Upper lobe of left lung (tissue), 6 donors: ENCODE measurements around the gene PTPRH. TPM values are rescaled to one million over a fixed set of nuclear protein-coding genes. Genes with fewer than 3 reads are reported as not detected.
A peak's percentile ranks its signal among the peaks of the same experiment; 100 is the strongest.

Experiments
- ATAC-seq, 2 donors: fragments of 200-7000 bp; cut with Tn5 transposase; one replicate each; pipeline ENCODE4 v1.9.1; 2022; ENCODE audit warnings: mild to moderate bottlenecking in 2 of 2, moderate library complexity in 2 of 2; ENCODE audit not compliant: low FRiP score in 2 of 2
- DNase-seq, 2 donors: peaks; one replicate each; pipeline ENCODE4 v3.0.0-alpha.2; 2019 to 2020
- H3K27ac ChIP-seq, 4 donors: fragments of 200-600 bp; sonication (generic); one replicate each; pipeline ENCODE4 v1.5.1; 2016 to 2019
- H3K27me3 ChIP-seq, 4 donors: fragments of 200-600 bp; sonication (generic); one replicate each; pipeline ENCODE4 v1.5.1; 2017 to 2019
- H3K36me3 ChIP-seq, 4 donors: fragments of 200-600 bp; sonication (generic); one replicate each; pipeline ENCODE4 v1.5.1; 2016 to 2019
- H3K4me1 ChIP-seq, 4 donors: fragments of 200-600 bp; sonication (generic); one replicate each; pipeline ENCODE4 v1.5.1; 2018 to 2019
- H3K4me3 ChIP-seq, 4 donors: fragments of 200-600 bp; sonication (generic); one replicate each; pipeline ENCODE4 v1.5.1; 2017 to 2019; ENCODE audit warnings: mild to moderate bottlenecking in 2 of 4, moderate library complexity in 1 of 4
- H3K9me3 ChIP-seq, 4 donors: fragments of 200-600 bp; sonication (generic); one replicate each; pipeline ENCODE4 v1.5.1; 2018 to 2019
- EP300 ChIP-seq, 4 donors: sonication (generic); formaldehyde crosslinking; IDR thresholded peaks; one replicate each; pipeline ENCODE4 v1.5.1; 2017; ENCODE audit warnings: antibody characterized with exemption in 4 of 4, control low read depth in 2 of 4
- POLR2A ChIP-seq, 4 donors: fragments of 450-650 bp; IDR thresholded peaks; one replicate each; pipeline ENCODE4 v1.5.1; 2016 to 2017; ENCODE audit warnings: antibody characterized with exemption in 4 of 4, mild to moderate bottlenecking in 2 of 4
- POLR2AphosphoS5 ChIP-seq, 2 donors: sonication (generic); formaldehyde crosslinking; IDR thresholded peaks; one replicate each; pipeline ENCODE4 v1.5.1; 2017; ENCODE audit warnings: antibody characterized with exemption in 2 of 2
- WGBS, 2 donors: methylation state at CpG; one replicate each; pipeline ENCODE4 v1.1.5; 2017 to 2018; 5-methylcytosine and 5-hydroxymethylcytosine counted together
- total RNA-seq, 6 donors: library from RNA; depleted of rRNA in 4 of 6; stranded (reverse); fragments of >200 nt in 4 of 6; gene quantifications; one replicate each; pipeline versions ENCODE4 v1.1.0 to v1.2.1, GENCODE V29; 2016 to 2021
- TF ChIP-seq, protein P1 (sequence below), 6 experiments: fragments of 450-650 bp in 4 of 6; fragments of 200-600 bp in 2 of 6; sonication (generic) in 2 of 6; IDR thresholded peaks; one replicate each; pipeline ENCODE4 v1.5.1; 2016 to 2019; ENCODE audit warnings: antibody characterized with exemption in 6 of 6
- donor health status: DM: no; HTN: no; CAD: no; lungs with moderate emphysema.
- donor health status: DM: no; HTN: yes; CAD: no; lungs with severe emphysema.

The PTPRH gene
- total RNA-seq, 6 donors from 2014 or later: 0.30 to 3.1 (median 0.67) TPM; not detected in 1

DNA sequence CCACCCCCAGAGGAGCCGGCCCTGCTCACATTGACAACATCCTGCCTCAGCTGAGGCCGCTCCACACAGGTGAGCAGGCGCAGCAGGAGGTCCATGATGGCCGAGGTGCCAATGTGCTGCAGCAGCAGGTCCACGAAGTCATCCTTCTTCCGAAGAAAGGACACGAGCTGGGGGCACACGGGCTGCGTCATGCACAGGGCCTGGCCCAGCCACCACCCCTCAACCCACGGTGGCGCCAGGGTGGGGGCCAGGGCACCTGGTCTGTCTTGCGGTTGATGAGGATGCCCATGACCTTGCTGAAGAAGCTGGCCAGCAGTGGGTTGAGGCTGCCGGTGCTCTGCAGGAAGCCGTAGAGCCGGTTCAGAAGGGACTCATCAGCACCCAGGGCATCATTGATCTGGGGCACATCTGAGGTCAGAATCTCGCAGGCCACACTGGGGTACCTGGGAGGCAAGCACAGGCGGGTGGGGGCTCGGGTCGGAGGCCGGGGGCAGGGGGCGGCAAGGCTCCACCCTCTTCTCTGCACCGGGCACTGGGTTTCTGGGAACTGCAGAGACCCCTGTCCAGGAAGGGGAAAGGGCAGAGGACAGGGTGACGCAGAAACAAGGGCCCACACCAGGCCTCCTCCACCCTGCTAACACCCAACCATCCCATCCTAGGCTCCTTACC lies 36.1 kb upstream of the PTPRH start:
- Histone ChIP-seq H3K4me1 (peaks cover 0 to 33% (median 15%) of the 10 kb centered on the region in 4 donors), H3K27me3 (no peaks in the 10 kb centered on the region), H3K36me3 (peaks cover 27 to 69% (median 67%) of the 10 kb centered on the region in 4 donors), H3K27ac (no peak overlapping the region), H3K4me3 (no peak overlapping the region), H3K9me3 (no peaks in the 10 kb centered on the region)
- DNase-seq (peak in 1 of 2 donors; percentile 59), ATAC-seq (no peak)
- 88 to 95% methylated on average over 3 to 12 of the region's 23 CpGs for WGBS, 2 donors
- TF ChIP-seq EP300 (IDR thresholded peaks at IDR 0.05): no peak
- TF ChIP-seq, protein P1, sequence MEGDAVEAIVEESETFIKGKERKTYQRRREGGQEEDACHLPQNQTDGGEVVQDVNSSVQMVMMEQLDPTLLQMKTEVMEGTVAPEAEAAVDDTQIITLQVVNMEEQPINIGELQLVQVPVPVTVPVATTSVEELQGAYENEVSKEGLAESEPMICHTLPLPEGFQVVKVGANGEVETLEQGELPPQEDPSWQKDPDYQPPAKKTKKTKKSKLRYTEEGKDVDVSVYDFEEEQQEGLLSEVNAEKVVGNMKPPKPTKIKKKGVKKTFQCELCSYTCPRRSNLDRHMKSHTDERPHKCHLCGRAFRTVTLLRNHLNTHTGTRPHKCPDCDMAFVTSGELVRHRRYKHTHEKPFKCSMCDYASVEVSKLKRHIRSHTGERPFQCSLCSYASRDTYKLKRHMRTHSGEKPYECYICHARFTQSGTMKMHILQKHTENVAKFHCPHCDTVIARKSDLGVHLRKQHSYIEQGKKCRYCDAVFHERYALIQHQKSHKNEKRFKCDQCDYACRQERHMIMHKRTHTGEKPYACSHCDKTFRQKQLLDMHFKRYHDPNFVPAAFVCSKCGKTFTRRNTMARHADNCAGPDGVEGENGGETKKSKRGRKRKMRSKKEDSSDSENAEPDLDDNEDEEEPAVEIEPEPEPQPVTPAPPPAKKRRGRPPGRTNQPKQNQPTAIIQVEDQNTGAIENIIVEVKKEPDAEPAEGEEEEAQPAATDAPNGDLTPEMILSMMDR (IDR thresholded peaks at IDR 0.05): no peak
- no peak for TF ChIP-seq POLR2AphosphoS5 (IDR thresholded peaks at IDR 0.05)
- TF ChIP-seq POLR2A (IDR thresholded peaks at IDR 0.05): no peak

DNA sequence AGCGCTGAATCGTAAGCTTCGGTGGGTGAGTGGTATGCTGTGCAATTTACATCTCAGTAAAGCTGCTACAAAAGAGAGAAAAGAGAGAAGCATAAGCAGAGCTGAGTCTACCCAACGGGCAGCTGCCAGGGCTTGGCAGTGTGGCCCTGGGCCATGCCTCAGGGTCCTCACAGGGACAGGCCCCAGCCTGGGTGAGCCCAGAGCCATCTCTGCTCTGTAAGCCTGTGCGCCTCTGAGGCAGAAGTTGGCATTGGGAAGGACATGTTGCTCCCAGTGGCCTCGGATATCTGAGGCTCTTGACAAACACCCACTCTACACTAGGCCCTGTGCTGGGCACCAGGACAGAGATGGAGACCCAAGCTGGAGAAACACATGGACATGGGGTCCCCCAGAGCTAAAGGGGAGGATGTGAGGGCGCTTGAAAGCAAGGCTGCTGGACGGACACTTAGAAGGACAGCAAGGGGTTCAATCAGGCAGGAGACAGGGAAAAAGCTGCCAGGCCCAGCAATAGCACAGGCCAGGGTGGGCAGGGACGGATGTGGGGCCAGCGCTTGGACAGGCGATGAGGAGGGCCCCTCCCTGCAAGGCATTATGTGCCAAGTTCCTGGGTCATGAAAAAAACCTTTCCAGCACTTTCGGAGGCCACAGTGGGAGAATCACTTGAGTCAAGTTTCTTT lies 34.8 kb upstream of the PTPRH start:
- no peaks in the 10 kb centered on the region for H3K9me3 ChIP-seq
- peak in 1 of 2 donors; percentile 39 for DNase-seq
- 92% methylated on average over 11 to 12 of the region's 12 CpGs for WGBS, 2 donors
- H3K27ac ChIP-seq: no peak overlapping the region
- H3K27me3 ChIP-seq: no peaks in the 10 kb centered on the region
- H3K4me3 ChIP-seq: no peak overlapping the region
- no peak for TF ChIP-seq EP300 (IDR thresholded peaks at IDR 0.05)
- TF ChIP-seq POLR2A (IDR thresholded peaks at IDR 0.05): no peak
- TF ChIP-seq POLR2AphosphoS5 (IDR thresholded peaks at IDR 0.05): no peak
- TF ChIP-seq, protein P1 (IDR thresholded peaks at IDR 0.05): no peak
- ATAC-seq: no peak
- peaks cover 0 to 24% (median 12%) of the 10 kb centered on the region in 4 donors for H3K4me1 ChIP-seq
- peaks cover 38 to 81% (median 79%) of the 10 kb centered on the region in 4 donors for H3K36me3 ChIP-seq

DNA sequence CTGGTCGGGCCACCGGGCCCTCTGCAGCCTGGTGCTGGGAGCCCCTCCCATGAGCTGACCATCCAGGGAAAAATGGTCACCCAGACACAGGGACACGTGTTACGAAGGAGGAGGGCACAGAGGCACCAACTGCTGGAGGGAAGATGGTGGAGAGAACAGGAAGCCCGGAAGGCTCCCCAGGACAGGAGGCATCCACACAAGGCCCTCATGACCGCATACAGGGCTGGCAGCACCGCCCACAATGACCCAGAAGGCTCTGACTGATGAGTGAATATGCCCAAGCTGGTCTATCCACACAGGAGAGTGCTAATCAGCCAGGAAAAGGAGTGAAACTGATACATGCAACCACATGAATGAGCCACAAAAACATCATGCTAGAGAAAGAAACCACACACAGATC lies 33.2 kb upstream of the PTPRH start:
- peaks cover 42 to 97% (median 96%) of the 10 kb centered on the region in 4 donors for H3K36me3 ChIP-seq
- WGBS, 2 donors: 90 to 93% methylated on average over 7 of the region's 7 CpGs
- H3K27me3 ChIP-seq: no peaks in the 10 kb centered on the region
- H3K27ac ChIP-seq: no peak overlapping the region
- no peak overlapping the region for H3K4me3 ChIP-seq
- DNase-seq (no peak), ATAC-seq (no peak)
- TF ChIP-seq POLR2AphosphoS5 (IDR thresholded peaks at IDR 0.05) (no peak), POLR2A (IDR thresholded peaks at IDR 0.05) (no peak), EP300 (IDR thresholded peaks at IDR 0.05) (no peak)
- TF ChIP-seq, protein P1 (IDR thresholded peaks at IDR 0.05): no peak
- no peaks in the 10 kb centered on the region for H3K9me3 ChIP-seq
- H3K4me1 ChIP-seq: peaks cover 0 to 8% (median 3%) of the 10 kb centered on the region in 4 donors

DNA sequence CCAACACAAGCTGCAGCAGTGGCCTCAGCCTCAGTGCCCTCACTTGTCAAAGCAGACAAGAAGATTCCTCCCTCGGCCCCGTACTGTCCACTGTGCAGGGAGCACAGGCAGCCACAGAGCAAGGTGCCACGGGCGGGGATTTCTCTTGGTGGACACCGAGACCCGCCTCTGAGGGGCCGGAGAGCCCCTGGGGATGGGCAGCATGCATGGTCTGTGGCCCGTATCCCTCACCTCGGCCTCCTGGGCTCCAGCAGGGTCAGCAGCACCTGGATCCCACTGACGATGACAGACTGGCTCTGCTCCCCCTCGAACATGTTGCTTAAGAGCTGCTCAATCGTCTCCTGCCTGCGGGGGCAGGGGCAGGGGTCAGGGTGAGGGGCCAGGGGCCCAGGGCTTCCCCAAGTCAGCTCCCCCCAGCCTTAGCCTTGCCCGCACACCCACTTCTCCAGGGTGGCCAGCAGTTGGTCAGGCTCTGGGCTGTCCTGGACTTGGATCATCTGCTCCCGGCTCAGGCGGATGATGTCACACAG lies 32.7 kb upstream of the PTPRH start:
- Histone ChIP-seq H3K36me3 (peaks cover 47 to 100% (median 98%) of the 10 kb centered on the region in 4 donors), H3K4me1 (peaks cover 0 to 3% (median 0%) of the 10 kb centered on the region in 4 donors), H3K27me3 (no peaks in the 10 kb centered on the region), H3K27ac (no peak overlapping the region), H3K9me3 (no peaks in the 10 kb centered on the region), H3K4me3 (no peak overlapping the region)
- DNase-seq (peak in 1 of 2 donors; percentile 46), ATAC-seq (no peak)
- TF ChIP-seq POLR2AphosphoS5 (IDR thresholded peaks at IDR 0.05): no peak
- TF ChIP-seq POLR2A (IDR thresholded peaks at IDR 0.05): no peak
- TF ChIP-seq, protein P1 (IDR thresholded peaks at IDR 0.05): no peak
- no peak for TF ChIP-seq EP300 (IDR thresholded peaks at IDR 0.05)
- WGBS, 2 donors: 84 to 94% methylated on average over 3 to 16 of the region's 16 CpGs
